ENCODE measurements around the gene SLC24A4. TPM values are rescaled to one million over a fixed set of nuclear protein-coding genes. Genes with fewer than 3 reads are reported as not detected.

Gene SLC24A4
- total RNA-seq (10 to 100 TPM in 1 of 2 donors, 1 to 10 TPM in 1; 8.5 to 10.6 TPM), polyA plus RNA-seq (ENCODE audit: insufficient read depth, low read depth, low replicate concordance) (3.6 TPM)
- long read RNA-seq, donor 1 = 0 reads
- long read RNA-seq, donor 2 = 0 reads

GRCh38 chr14:92323011-92323915 is at the start of gene SLC24A4:
SLC24A4 (plus strand) TSS chr14:92323165; CDS start chr14:92323831, 666 bp downstream.
- Histone ChIP-seq H3K36me3 (ENCODE audit: low read depth, missing control alignments) (no peaks in the 10 kb centered on the region), H3K4me1 (peaks cover 15% of the 10 kb centered on the region), H3K27me3 (no peaks in the 10 kb centered on the region), H3K27ac (no peak within 1 kb of the TSS), H3K9me3 (no peaks in the 10 kb centered on the region), H3K4me3 (peak within 1 kb of the TSS; percentile 57 to 62)
- intact Hi-C loops (cut with DNase I; ENCODE audit: low total_unique reads) = no loop called here
- WGBS, 2 donors = 0 to 1% methylated on average over 15 to 46 of the region's 117 CpGs
- DNase-seq = peak; percentile 67
- no peak for TF ChIP-seq POLR2A (IDR thresholded peaks at IDR 0.05)
- TF ChIP-seq CTCF (IDR thresholded peaks at IDR 0.05) = no peak

GRCh38 chr14:92273166-92273565 is 49.8 kb upstream of the SLC24A4 start:
- WGBS, 2 donors = 84 to 90% methylated on average over 2 of the region's 2 CpGs
- Histone ChIP-seq H3K27me3 (no peaks in the 10 kb centered on the region), H3K4me1 (no peaks in the 10 kb centered on the region), H3K36me3 (ENCODE audit: low read depth, missing control alignments) (no peaks in the 10 kb centered on the region), H3K27ac (no peak overlapping the region), H3K4me3 (no peak overlapping the region), H3K9me3 (no peaks in the 10 kb centered on the region)
- intact Hi-C loops (cut with DNase I; ENCODE audit: low total_unique reads) = no loop called here
- no peak for DNase-seq
- no peak for TF ChIP-seq CTCF (IDR thresholded peaks at IDR 0.05)
- no peak for TF ChIP-seq POLR2A (IDR thresholded peaks at IDR 0.05)

GRCh38 chr14:92274055-92274454 is 48.9 kb upstream of the SLC24A4 start:
- Histone ChIP-seq H3K27me3 (no peaks in the 10 kb centered on the region), H3K36me3 (ENCODE audit: low read depth, missing control alignments) (no peaks in the 10 kb centered on the region), H3K4me3 (no peak overlapping the region), H3K27ac (no peak overlapping the region), H3K9me3 (no peaks in the 10 kb centered on the region), H3K4me1 (no peaks in the 10 kb centered on the region)
- 72 to 83% methylated on average over 6 to 7 of the region's 7 CpGs for WGBS, 2 donors
- intact Hi-C loops (cut with DNase I; ENCODE audit: low total_unique reads) = no loop called here
- no peak for DNase-seq
- TF ChIP-seq CTCF (IDR thresholded peaks at IDR 0.05) (no peak), POLR2A (IDR thresholded peaks at IDR 0.05) (no peak)

GRCh38 chr14:92276074-92276473 is 46.9 kb upstream of the SLC24A4 start:
- H3K27ac ChIP-seq = no peak overlapping the region
- no peak for DNase-seq
- no peaks in the 10 kb centered on the region for H3K4me1 ChIP-seq
- TF ChIP-seq CTCF (IDR thresholded peaks at IDR 0.05) (no peak), POLR2A (IDR thresholded peaks at IDR 0.05) (no peak)
- 84 to 90% methylated on average over 7 of the region's 7 CpGs for WGBS, 2 donors
- no peaks in the 10 kb centered on the region for H3K27me3 ChIP-seq
- no peaks in the 10 kb centered on the region for H3K36me3 ChIP-seq (ENCODE audit: low read depth, missing control alignments)
- no peaks in the 10 kb centered on the region for H3K9me3 ChIP-seq
- intact Hi-C loops (cut with DNase I; ENCODE audit: low total_unique reads) = no loop called here
- H3K4me3 ChIP-seq = no peak overlapping the region

Measured in testis (tissue), 5 donors.